GM13977 (cell line): ENCODE results near the gene MLPH.

ENCODE experiments used
- DNase-seq: peaks from one replicate; pipeline ENCODE4 v3.0.0; 2012; ENCODE audit warnings: low spot score
- in situ Hi-C: fragments of 300-500 bp; cut with MboI; formaldehyde crosslinking; loops from one replicate; pipeline ENCODE4 v1.12.0; 2022; ENCODE audit warnings: low sequenced_read_pairs, low pct_unique_long_range_greater_than_20kb, mixed read lengths, inconsistent platforms; ENCODE audit not compliant: unreplicated experiment
- TF ChIP-seq, protein P1 (sequence below): IDR thresholded peaks from 2 replicates; pipeline ENCODE4 v1.5.1; 2012; ENCODE audit warnings: mild to moderate bottlenecking, control low read depth; ENCODE audit not compliant: insufficient read depth; ENCODE audit errors: extremely low read depth, missing control alignments

Gene MLPH

DNA sequence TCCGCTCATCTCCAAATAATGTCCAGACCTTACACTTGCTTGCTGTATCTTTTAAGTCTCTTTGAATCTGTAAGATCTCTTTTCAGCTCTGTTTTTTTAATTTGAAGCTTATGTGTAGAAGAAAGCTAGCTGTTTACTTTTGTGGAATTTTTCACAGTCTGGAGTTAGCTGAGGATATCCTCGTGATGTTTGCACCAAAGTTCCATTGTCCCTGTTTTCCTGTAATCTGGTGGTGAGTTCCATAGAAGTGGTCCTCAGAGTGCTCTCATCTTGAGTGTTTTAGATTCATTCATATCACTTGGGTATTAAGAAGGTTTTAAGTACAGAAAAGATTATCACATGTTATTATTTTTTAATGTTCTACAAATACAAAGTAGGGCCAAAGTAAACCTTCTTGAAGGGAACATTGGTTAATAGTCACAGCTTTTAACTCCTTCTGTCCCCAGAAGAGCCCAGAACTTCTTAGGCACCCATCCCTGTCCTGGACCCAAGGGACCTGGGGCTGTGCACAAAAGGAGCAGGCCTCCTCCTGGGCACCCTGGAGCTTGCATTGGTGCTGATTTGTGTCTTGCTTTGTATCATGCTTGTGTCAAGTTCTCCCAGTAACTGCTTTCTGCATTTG is 15.0 kb downstream of the MLPH start:
- in situ Hi-C loops = loop anchor here (10.0 kb wide), 1 partner anchor 73 kb away; no protein-coding TSS in a partner anchor
- TF ChIP-seq, protein P1, sequence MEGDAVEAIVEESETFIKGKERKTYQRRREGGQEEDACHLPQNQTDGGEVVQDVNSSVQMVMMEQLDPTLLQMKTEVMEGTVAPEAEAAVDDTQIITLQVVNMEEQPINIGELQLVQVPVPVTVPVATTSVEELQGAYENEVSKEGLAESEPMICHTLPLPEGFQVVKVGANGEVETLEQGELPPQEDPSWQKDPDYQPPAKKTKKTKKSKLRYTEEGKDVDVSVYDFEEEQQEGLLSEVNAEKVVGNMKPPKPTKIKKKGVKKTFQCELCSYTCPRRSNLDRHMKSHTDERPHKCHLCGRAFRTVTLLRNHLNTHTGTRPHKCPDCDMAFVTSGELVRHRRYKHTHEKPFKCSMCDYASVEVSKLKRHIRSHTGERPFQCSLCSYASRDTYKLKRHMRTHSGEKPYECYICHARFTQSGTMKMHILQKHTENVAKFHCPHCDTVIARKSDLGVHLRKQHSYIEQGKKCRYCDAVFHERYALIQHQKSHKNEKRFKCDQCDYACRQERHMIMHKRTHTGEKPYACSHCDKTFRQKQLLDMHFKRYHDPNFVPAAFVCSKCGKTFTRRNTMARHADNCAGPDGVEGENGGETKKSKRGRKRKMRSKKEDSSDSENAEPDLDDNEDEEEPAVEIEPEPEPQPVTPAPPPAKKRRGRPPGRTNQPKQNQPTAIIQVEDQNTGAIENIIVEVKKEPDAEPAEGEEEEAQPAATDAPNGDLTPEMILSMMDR = no peak
- DNase-seq = no peak

DNA sequence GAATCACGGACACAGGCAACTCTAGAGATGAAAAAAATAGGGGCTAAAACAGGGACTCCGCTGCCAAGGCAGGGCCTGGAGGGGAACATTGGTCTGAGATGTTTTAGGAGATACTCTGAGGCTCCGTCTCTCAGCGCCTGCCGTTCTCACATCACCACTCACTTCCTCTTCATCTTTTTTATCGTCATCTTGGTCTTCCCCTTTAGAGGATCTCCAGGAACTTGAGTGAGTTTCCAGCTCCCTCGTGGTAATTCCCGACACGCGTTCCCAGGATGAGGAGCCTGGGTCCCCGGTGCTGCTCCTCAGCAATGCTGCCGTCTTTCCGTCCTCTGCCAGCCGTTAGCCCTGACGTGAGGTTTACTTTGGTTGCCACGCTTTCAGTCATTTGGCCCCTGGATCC is 16.1 kb downstream of the MLPH start:
- TF ChIP-seq, protein P1 = no peak
- in situ Hi-C loops = loop anchor here (10.0 kb wide), 1 partner anchor 72 kb away; no protein-coding TSS in a partner anchor
- no peak for DNase-seq

DNA sequence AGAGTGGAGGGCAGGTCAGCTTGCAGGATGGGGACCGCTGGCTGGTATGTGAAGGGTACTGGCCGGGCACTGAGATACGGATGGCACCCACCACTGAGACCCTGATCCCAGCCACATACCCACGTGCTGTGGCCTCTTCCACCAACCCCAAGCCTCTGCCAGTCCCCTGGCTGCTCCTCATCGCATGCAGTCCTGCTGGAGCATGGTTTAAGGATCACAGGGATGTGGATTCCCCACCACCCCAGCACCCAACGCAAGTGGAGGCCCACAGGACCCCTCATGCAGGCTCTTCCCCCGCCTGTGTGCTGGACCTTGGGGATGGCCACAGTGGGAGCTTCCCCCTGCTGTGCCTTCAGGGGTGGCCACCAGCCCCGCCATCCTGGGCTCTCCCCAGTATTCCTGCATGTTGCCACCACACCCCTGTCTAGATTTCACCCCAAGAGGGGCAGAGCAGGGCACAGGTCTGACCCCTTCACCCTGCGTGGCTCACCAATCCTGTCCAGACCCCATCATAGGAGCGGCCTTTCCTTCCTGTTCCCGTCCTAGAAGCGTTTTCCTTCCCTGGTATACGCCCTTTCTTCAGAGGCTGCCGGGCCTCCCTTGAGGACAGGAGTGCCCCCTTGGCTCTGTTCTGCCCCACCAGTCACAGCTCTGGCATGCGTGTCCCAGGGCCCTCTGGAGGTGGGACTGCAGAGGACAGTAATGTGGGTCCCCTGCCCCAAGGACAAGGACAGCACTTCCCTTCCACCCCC is 18.3 kb downstream of the MLPH start:
- DNase-seq = no peak
- in situ Hi-C loops = loop anchor here (10.0 kb wide), 1 partner anchor 69 kb away; no protein-coding TSS in a partner anchor
- TF ChIP-seq, protein P1 = no peak

DNA sequence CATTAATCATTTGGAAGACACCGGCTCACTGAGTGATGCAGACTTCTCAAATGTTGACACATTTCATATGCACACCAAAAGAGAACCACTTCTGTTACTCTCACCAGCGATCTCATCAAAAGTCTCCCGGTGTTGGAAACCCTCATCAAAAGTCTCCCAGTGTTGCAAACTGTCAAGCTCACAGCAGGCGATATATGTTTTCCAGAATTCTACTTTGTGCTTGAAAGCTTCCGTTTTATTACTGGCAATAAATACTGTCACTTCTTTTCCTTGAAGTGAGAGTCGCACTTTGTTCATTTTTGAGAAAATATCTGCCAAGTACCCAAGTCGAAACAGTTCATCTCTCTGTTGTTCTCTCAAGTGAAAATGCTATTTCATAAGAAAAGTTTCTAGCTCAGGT is 20.5 kb downstream of the MLPH start:
- no peak for DNase-seq
- in situ Hi-C loops = loop anchor here (10.0 kb wide), 1 partner anchor 67 kb away; no protein-coding TSS in a partner anchor
- TF ChIP-seq, protein P1 = no peak

DNA sequence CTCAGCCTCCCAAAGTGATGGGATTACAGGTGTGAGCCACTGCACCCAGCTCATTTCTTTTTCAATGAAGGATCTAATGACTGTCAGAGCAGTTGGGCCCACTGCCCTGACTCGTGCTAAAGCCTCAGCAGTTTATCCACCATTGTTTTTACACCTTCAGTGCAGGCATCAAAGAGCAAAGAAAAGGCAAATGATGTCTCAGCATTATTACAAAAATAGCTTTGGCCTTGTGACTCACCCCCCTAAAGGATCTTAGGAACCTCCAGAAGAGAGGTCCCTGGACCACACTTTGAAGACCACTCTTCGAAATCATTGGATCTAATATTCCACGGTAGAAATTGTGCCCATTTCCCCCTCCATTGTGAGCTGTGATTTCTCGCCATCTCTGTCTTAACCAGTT is 21.3 kb downstream of the MLPH start:
- DNase-seq = no peak
- TF ChIP-seq, protein P1 = no peak
- in situ Hi-C loops = loop anchor here (10.0 kb wide), 1 partner anchor 66 kb away; no protein-coding TSS in a partner anchor

DNA sequence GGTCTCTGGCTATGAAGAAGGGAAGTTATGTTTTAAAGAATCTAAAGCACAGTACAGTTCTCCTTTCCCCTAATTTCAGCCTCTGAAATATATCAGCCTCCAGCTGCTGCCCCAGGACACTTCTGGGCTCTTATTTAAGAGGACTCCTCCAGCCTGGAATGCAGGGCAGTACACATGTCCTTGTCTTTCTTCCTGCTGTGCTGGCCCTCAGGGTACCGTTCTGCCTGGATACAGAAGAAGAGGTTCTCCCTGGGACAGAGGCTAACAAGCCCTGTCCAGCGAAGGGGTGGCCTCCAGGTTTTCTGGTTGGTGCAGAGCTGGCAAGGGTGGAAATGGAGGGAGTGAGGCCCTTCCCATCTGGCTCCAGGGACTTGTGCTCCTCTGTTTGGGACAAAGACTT is 22.1 kb downstream of the MLPH start:
- TF ChIP-seq, protein P1 = no peak
- no peak for DNase-seq
- in situ Hi-C loops = loop anchor here (10.0 kb wide), 1 partner anchor 66 kb away; no protein-coding TSS in a partner anchor
